GM12801 (cell line): ENCODE measurements around the gene GABARAP.

ENCODE experiments used
- TF ChIP-seq, protein P1 (sequence below): IDR thresholded peaks from one replicate; pipeline ENCODE4 v1.5.1; 2011; ENCODE audit warnings: control low read depth; ENCODE audit not compliant: insufficient read length; ENCODE audit errors: extremely low read depth

Gene GABARAP

DNA sequence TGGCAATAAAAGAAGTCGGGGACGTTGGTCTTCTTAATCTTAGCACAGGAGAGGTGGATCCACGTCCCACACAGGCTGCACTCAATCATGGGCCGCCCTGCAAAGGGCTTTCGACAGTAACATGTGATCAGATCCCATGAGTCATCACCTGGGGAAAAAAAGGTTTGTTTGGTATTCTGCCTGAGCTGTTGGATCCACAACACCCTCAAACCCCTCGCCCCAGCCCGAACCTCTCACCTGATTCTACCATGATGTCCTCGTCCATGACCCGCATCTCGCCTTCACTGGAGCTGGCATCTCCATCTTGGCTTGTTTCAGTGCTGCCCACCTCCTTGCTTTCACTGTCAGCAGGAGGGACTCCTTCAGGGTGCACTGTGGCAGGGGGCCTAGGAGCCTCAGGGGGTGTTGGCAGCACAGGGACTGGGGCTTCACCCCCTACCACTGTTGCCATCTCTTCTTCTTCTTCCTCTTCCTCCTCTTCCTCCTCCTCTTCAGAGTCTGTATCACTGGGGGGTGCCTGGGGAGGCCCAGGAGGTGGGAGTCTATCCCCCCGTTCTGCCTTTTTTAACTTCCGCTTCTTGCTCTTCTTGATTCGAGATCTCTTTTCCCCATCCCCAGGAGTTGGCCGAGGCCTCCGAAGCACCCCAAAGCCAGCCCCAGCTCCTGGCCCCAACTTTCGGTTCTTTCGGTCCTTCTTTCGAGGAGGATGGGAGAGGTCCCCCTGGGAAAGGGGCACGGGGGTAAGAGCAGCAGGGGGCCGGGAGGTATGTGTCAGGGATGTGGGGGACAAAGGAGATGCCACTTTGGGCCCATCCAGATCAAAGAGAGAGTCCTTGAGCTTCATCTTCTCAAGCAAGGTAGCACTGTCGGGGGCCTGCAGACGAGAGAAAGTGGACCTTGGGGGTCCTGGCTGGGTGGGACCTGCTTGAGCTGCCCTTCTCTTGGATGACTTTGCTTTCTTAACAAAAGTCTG is 6.3 kb downstream of the GABARAP start:
- TF ChIP-seq, protein P1, sequence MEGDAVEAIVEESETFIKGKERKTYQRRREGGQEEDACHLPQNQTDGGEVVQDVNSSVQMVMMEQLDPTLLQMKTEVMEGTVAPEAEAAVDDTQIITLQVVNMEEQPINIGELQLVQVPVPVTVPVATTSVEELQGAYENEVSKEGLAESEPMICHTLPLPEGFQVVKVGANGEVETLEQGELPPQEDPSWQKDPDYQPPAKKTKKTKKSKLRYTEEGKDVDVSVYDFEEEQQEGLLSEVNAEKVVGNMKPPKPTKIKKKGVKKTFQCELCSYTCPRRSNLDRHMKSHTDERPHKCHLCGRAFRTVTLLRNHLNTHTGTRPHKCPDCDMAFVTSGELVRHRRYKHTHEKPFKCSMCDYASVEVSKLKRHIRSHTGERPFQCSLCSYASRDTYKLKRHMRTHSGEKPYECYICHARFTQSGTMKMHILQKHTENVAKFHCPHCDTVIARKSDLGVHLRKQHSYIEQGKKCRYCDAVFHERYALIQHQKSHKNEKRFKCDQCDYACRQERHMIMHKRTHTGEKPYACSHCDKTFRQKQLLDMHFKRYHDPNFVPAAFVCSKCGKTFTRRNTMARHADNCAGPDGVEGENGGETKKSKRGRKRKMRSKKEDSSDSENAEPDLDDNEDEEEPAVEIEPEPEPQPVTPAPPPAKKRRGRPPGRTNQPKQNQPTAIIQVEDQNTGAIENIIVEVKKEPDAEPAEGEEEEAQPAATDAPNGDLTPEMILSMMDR: no peak

- TF ChIP-seq, protein P1: no peak
Observed at GRCh38 chr17:7234083-7234951, 7.9 kb downstream of the GABARAP start, which contains the start of gene DVL2. DVL2 (minus strand) TSS chr17:7234517; CDS start chr17:7234262, 255 bp downstream.

- TF ChIP-seq, protein P1: no peak
Observed at GRCh38 chr17:7233701-7234082, 8.6 kb downstream of the GABARAP start.

DNA sequence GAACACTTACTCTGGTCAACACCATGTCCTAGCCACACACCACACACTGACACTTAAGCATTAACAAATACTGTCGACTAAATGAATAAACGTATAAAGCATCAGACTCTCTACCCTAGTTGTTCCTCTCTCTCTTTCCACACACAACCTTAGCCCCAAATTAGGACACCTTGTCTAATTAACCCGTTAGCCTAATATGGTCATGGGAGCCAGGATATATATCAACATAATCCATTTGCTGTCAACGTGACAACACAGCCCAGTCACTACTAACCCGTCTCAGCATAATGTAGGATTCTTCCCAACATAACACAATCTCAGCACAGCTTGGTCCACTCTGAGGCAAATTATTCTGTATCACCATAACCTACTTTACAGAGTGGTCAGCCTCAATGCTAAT is 10.1 kb downstream of the GABARAP start:
- TF ChIP-seq, protein P1: no peak

- TF ChIP-seq, protein P1: no peak
Observed at GRCh38 chr17:7229504-7229903, 12.7 kb downstream of the GABARAP start.

DNA sequence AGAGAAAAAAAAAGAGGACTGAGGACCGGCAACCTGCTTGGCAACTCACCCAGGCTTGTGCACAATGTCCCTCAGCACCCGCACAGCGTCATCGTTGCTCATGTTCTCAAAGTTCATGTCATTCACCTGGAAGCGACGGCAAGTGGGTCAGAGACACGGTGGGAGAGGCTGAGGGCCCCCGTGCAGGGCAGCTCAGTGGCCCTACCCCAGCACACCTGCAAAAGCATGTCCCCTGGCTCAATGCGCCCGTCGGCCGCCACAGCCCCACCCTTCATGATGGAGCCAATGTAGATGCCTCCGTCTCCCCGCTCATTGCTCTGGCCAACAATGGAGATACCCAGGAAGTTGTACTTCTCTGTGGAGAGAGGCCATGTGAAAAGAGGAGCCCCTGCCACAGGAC is 13.3 kb downstream of the GABARAP start:
- TF ChIP-seq, protein P1: no peak
